Activated CD8-positive, alpha-beta T cell treated with anti-CD3 and anti-CD28 coated beads for 36 hours (primary cell): ENCODE measurements around the gene ACVRL1. TPM values are rescaled to one million over a fixed set of nuclear protein-coding genes. Genes with fewer than 3 reads are reported as not detected.

Experiments
- ATAC-seq: fragments of 200-7000 bp; cut with Tn5 transposase; one replicate; pipeline ENCODE4 v1.10.0; 2021; ENCODE audit warnings: mild to moderate bottlenecking, moderate library complexity
- CTCF ChIA-PET: fragments of 350-600 bp; sonication (Branson Sonifier 250); formaldehyde crosslinking; loops from one replicate; lab custom pipeline; 2021; ENCODE audit warnings: antibody characterized with exemption; lab: Charles Lee
- POLR2A ChIA-PET: fragments of 350-600 bp; sonication (Branson Sonifier 250); formaldehyde crosslinking; loops from one replicate; lab custom pipeline; 2021; ENCODE audit warnings: antibody characterized with exemption; lab: Charles Lee
- DNase-seq: peaks from one replicate; pipeline ENCODE4 v3.0.0-alpha.2; 2020
- H3K27ac Mint-ChIP-seq: one replicate; pipeline ENCODE4 v1.8.0; 2021; ENCODE audit warnings: mild to moderate bottlenecking, mixed read lengths
- H3K27me3 Mint-ChIP-seq: one replicate; pipeline ENCODE4 v1.8.0; 2021; ENCODE audit warnings: mixed read lengths
- H3K36me3 Mint-ChIP-seq: one replicate; pipeline ENCODE4 v1.8.0; 2021; ENCODE audit warnings: low read depth, mixed read lengths
- H3K4me1 Mint-ChIP-seq: one replicate; pipeline ENCODE4 v1.8.0; 2021; ENCODE audit warnings: low read depth, mixed read lengths
- H3K4me3 Mint-ChIP-seq: one replicate; pipeline ENCODE4 v1.8.0; 2021; ENCODE audit warnings: mild to moderate bottlenecking, moderate library complexity, mixed read lengths
- H3K9me3 Mint-ChIP-seq: one replicate; pipeline ENCODE4 v1.8.0; 2021; ENCODE audit warnings: mixed read lengths
- intact Hi-C: fragments of 100-400 bp; cut with micrococcal nuclease; formaldehyde crosslinking; loops from one replicate; pipeline ENCODE4 v1.10.0; 2022
- total RNA-seq, 2 experiments: library from RNA; stranded (reverse); gene quantifications; one replicate each; pipeline ENCODE4 v1.2.3, GENCODE V29; 2021
- TF ChIP-seq, protein P1 (sequence below): fragments of 200-600 bp; IDR thresholded peaks from one replicate; pipeline ENCODE4 v1.8.0; 2022; ENCODE audit warnings: antibody characterized with exemption, mild to moderate bottlenecking

Gene ACVRL1
- total RNA-seq, 2 experiments from 2014 or later = not detected

DNA sequence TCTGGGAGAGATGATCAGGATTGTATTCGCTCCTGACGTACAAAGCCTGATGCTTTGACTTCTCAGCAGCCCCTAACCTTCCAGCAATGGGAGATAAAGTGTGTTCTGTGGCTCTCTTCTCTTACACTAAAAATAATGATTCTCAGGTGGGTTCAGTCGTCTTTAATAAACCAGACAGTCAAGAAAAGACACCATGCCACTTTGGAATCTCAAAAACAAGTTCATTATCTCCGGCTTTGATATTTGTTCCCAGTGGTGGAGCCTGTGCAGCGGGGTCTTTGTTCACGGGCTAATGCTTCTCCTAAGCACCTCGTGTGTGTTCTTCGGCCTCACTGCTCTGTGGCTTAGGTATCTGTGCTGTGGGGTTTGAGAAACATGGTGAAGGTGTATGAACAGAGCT is 45.8 kb downstream of the ACVRL1 start:
- no peak for ATAC-seq
- Mint-ChIP-seq H3K4me3 (peak overlapping the region; percentile 75), H3K27ac (peak overlapping the region; percentile 32), H3K36me3 (peaks cover under 1% of the 10 kb centered on the region), H3K27me3 (peaks cover 8% of the 10 kb centered on the region), H3K4me1 (peaks cover 38% of the 10 kb centered on the region), H3K9me3 (no peaks in the 10 kb centered on the region)
- POLR2A ChIA-PET = no interaction called here
- no peak for DNase-seq
- TF ChIP-seq, protein P1, sequence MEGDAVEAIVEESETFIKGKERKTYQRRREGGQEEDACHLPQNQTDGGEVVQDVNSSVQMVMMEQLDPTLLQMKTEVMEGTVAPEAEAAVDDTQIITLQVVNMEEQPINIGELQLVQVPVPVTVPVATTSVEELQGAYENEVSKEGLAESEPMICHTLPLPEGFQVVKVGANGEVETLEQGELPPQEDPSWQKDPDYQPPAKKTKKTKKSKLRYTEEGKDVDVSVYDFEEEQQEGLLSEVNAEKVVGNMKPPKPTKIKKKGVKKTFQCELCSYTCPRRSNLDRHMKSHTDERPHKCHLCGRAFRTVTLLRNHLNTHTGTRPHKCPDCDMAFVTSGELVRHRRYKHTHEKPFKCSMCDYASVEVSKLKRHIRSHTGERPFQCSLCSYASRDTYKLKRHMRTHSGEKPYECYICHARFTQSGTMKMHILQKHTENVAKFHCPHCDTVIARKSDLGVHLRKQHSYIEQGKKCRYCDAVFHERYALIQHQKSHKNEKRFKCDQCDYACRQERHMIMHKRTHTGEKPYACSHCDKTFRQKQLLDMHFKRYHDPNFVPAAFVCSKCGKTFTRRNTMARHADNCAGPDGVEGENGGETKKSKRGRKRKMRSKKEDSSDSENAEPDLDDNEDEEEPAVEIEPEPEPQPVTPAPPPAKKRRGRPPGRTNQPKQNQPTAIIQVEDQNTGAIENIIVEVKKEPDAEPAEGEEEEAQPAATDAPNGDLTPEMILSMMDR = no peak
- intact Hi-C loops = no loop called here
- CTCF ChIA-PET = interaction anchor here (0.6 to 3.6 kb wide), 2 partner anchors 28 to 72 kb away, joined by 3 to 15 read pairs; no protein-coding TSS in a partner anchor

DNA sequence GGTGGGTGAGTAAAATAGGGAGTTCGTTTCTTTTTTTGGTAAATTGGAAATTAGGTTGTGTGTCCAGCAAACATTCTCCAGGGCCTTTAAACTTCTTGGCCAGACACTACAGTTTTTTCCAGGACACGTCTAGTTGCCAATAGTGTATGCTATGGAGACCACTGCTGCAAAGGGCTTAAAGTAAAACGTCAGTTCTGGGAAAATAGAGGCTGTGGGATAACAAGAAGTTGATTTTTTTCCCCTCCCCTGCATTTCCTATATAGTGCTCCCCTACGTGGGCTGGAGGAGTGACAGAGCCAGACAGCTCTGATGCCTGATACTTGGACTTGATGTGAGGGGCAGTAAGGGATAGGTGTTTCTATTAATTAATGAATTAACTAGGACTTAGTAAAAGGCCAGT is 46.6 kb downstream of the ACVRL1 start:
- DNase-seq (no peak), ATAC-seq (no peak)
- Mint-ChIP-seq H3K4me1 (peaks cover 38% of the 10 kb centered on the region), H3K27me3 (peaks cover 8% of the 10 kb centered on the region), H3K36me3 (peaks cover 2% of the 10 kb centered on the region), H3K9me3 (no peaks in the 10 kb centered on the region), H3K4me3 (peak overlapping the region; percentile 75), H3K27ac (no peak overlapping the region)
- CTCF ChIA-PET = interaction anchor here (2.4 to 5.7 kb wide), 3 partner anchors 17 to 71 kb away, joined by 12 to 29 read pairs (median 15); no protein-coding TSS in a partner anchor
- intact Hi-C loops = no loop called here
- POLR2A ChIA-PET = interaction anchor here (2.3 kb wide), 1 partner anchor 12 kb away, joined by 8 read pairs; no protein-coding TSS in a partner anchor
- TF ChIP-seq, protein P1 = no peak

DNA sequence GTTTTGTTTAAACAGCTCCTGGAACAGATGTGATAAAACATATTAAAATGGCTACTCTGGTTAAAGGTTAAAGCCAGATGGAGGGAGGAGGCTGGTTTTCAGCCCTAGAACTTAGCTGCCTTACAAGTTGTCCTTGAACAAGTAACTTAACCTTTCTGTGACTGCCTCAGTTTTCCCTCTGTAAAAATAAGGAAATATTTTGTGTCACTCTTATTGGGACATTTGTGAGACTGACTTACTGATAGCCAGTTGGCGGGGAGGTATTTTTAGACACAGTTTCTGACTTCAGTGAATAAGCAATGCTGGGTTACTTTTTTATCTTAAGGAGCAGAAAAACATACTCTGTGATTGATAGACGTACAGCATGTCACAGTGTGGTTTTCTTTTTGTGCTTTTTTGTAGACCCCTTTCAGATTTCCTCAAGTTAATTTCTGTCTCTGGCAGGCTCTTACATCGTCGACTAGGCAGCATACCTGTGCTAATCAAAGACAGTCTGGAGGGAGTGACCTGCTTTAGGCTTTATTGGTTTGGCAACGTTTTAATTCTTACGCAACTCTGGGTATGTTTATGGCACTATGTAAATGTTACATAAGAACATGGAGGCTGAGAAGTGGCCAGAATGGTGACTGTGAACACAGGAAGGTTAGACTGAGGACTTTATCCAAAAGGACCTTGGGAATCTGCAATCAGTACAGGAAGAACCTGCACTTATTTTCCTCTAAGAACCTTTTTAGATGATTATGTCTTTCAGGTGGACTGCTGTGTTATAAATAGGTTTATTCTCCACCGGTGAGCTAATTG is 47.5 kb downstream of the ACVRL1 start:
- Mint-ChIP-seq H3K9me3 (no peaks in the 10 kb centered on the region), H3K36me3 (peaks cover 4% of the 10 kb centered on the region), H3K27ac (peak overlapping the region; percentile 44), H3K27me3 (peaks cover 5% of the 10 kb centered on the region), H3K4me1 (peaks cover 40% of the 10 kb centered on the region), H3K4me3 (no peak overlapping the region)
- CTCF ChIA-PET = interaction anchor here (1.0 to 5.7 kb wide), 7 partner anchors 13 to 70 kb away, joined by 3 to 29 read pairs (median 4); no protein-coding TSS in a partner anchor
- intact Hi-C loops = no loop called here
- no peak for DNase-seq
- TF ChIP-seq, protein P1 = no peak
- POLR2A ChIA-PET = interaction anchor here (0.9 to 2.3 kb wide), 4 partner anchors 11 to 83 kb away, joined by 3 to 8 read pairs (median 3); no protein-coding TSS in a partner anchor
- no peak for ATAC-seq

DNA sequence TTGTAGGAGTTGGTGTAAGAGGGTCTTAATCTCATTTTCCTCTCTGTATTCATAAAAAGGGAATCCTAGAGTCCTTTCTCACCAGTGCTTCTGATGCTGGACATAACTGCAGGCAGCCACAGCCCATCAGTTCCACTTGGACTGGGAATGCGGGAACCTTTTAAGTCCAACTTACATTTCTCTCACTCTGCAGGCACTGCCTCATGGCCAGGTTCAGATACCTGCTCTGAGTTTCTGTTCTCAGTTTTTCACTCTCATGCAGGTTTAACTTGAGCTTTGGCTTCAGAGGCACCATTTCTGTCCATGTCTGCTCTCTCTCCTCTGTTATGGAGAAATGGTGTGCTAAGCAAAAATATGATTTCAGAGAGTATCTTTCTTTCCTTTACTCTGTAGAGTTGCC is 48.4 kb downstream of the ACVRL1 start:
- H3K4me3 Mint-ChIP-seq = no peak overlapping the region
- H3K27ac Mint-ChIP-seq = no peak overlapping the region
- POLR2A ChIA-PET = interaction anchor here (0.8 to 2.3 kb wide), 4 partner anchors 10 to 686 kb away, joined by 3 to 8 read pairs (median 3); no protein-coding TSS in a partner anchor
- TF ChIP-seq, protein P1 = no peak
- H3K9me3 Mint-ChIP-seq = no peaks in the 10 kb centered on the region
- DNase-seq (no peak), ATAC-seq (no peak)
- H3K4me1 Mint-ChIP-seq = peaks cover 41% of the 10 kb centered on the region
- peaks cover 4% of the 10 kb centered on the region for H3K36me3 Mint-ChIP-seq
- CTCF ChIA-PET = interaction anchor here (1.0 to 5.7 kb wide), 7 partner anchors 12 to 69 kb away, joined by 3 to 29 read pairs (median 4); no protein-coding TSS in a partner anchor
- intact Hi-C loops = no loop called here
- no peaks in the 10 kb centered on the region for H3K27me3 Mint-ChIP-seq

DNA sequence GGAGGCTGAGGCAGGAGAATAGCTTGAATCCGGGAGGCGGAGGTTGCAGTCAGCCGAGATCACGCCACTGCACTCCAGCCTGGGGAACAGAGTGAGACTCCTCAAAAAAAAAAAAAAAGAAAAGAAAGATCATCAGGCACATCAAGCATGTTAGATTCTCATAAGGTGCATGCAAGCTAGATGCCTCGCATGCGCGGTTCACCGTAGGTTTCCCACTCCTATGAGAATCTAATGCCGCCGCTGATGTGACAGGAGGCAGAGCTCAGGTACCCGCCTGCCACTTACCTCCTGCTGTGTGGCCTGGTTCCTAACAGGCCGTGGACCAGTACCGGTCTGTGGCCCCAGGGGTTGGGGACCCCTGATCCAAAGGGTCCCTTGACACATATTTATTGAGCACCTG is 51.2 kb downstream of the ACVRL1 start:
- no peaks in the 10 kb centered on the region for H3K27me3 Mint-ChIP-seq
- no peak for ATAC-seq
- no peaks in the 10 kb centered on the region for H3K9me3 Mint-ChIP-seq
- DNase-seq = no peak
- peaks cover 49% of the 10 kb centered on the region for H3K4me1 Mint-ChIP-seq
- peaks cover 7% of the 10 kb centered on the region for H3K36me3 Mint-ChIP-seq
- intact Hi-C loops = no loop called here
- POLR2A ChIA-PET = interaction anchor here (0.5 kb wide), 1 partner anchor 12 kb away, joined by 3 read pairs; no protein-coding TSS in a partner anchor
- TF ChIP-seq, protein P1 = no peak
- no peak overlapping the region for H3K4me3 Mint-ChIP-seq
- CTCF ChIA-PET = interaction anchor here (1.0 to 5.7 kb wide), 3 partner anchors 8 to 16 kb away, joined by 3 to 29 read pairs (median 5); no protein-coding TSS in a partner anchor
- H3K27ac Mint-ChIP-seq = no peak overlapping the region
